SU-DHL-6 (cell line): ENCODE results near the gene KIFC3.

Experiments used
- H2AFZ ChIP-seq: fragments of 200-600 bp; sonication (generic); 2 replicates; pipeline ENCODE4 v1.6.1; 2014; ENCODE audit warnings: low read depth, mild to moderate bottlenecking, moderate library complexity, mixed read lengths, antibody characterized with exemption, low read length; ENCODE audit not compliant: severe bottlenecking
- H3F3A ChIP-seq: fragments of 200-600 bp; shearing (Covaris generic); 2 replicates; pipeline ENCODE4 v1.6.0; 2016; ENCODE audit warnings: antibody characterized with exemption, mild to moderate bottlenecking; ENCODE audit not compliant: insufficient read depth
- H3K27ac ChIP-seq: fragments of 200-600 bp; sonication (generic); 2 replicates; pipeline ENCODE4 v1.5.1; 2016; ENCODE audit warnings: low read depth, mild to moderate bottlenecking, low read length, moderate library complexity, mixed read lengths
- H3K27me3 ChIP-seq: fragments of 200-600 bp; sonication (generic), shearing (Covaris generic); 2 replicates; pipeline ENCODE4 v1.6.0; 2014; ENCODE audit warnings: mild to moderate bottlenecking, low read length
- H3K36me3 ChIP-seq: fragments of 200-600 bp; sonication (generic); 2 replicates; pipeline ENCODE4 v1.6.1; 2014; ENCODE audit warnings: mild to moderate bottlenecking, low read length, mixed read lengths
- H3K4me2 ChIP-seq: fragments of 300-600, 200-600 bp; shearing (Covaris generic), sonication (generic); 2 replicates; pipeline ENCODE4 v1.6.0; 2014; ENCODE audit warnings: low read length, low read depth, mild to moderate bottlenecking; ENCODE audit not compliant: poor library complexity, severe bottlenecking
- H3K4me3 ChIP-seq: fragments of 200-600 bp; sonication (generic); 2 replicates; pipeline ENCODE4 v1.5.1; 2014; ENCODE audit warnings: antibody characterized with exemption, low read length, mild to moderate bottlenecking, mixed read lengths; ENCODE audit not compliant: insufficient read depth, poor library complexity, severe bottlenecking
- H3K79me2 ChIP-seq: fragments of 200-600 bp; sonication (generic); 2 replicates; pipeline ENCODE4 v1.6.1; 2014; ENCODE audit warnings: mild to moderate bottlenecking, low read length, moderate library complexity; ENCODE audit not compliant: insufficient read depth
- H3K9ac ChIP-seq: fragments of 200-600 bp; sonication (generic); 2 replicates; pipeline ENCODE4 v1.7.0; 2014; ENCODE audit warnings: mild to moderate bottlenecking, low read length
- H3K9me2 ChIP-seq: fragments of 200-600 bp; sonication (generic); replicated peaks from 2 replicates; pipeline ENCODE4 v1.6.1; 2014; ENCODE audit warnings: low read length; ENCODE audit not compliant: insufficient read depth
- H3K9me3 ChIP-seq: fragments of 200-600 bp; sonication (generic); 2 replicates; pipeline ENCODE4 v1.6.1; 2014; ENCODE audit warnings: low read length, mixed read lengths; ENCODE audit not compliant: insufficient read depth
- H4K20me1 ChIP-seq: fragments of 200-600 bp; sonication (generic); 2 replicates; pipeline ENCODE4 v1.6.1; 2014; ENCODE audit warnings: low read depth, mild to moderate bottlenecking, antibody characterized with exemption, low read length, moderate library complexity, mixed read lengths
- EZH2phosphoT487 ChIP-seq: fragments of 200-600 bp; sonication (generic), shearing (Covaris generic); conservative IDR thresholded peaks from 2 replicates; pipeline ENCODE4 v1.6.1; 2018; ENCODE audit warnings: mild to moderate bottlenecking, antibody characterized with exemption, low read length, moderate library complexity, mixed read lengths
- TF ChIP-seq, protein P1 (sequence below): fragments of 200-600 bp; sonication (generic); IDR thresholded peaks from one replicate; pipeline ENCODE4 v1.5.1; 2017; ENCODE audit warnings: antibody characterized with exemption, mild to moderate bottlenecking, low read length, moderate library complexity; ENCODE audit not compliant: insufficient read depth, poor library complexity, severe bottlenecking

KIFC3 gene

GRCh38 chr16:57752203-57752580 is 50.1 kb downstream of the KIFC3 start:
- no peak overlapping the region for H3K27ac ChIP-seq
- no peaks in the 10 kb centered on the region for H4K20me1 ChIP-seq
- H3F3A ChIP-seq: no peaks in the 10 kb centered on the region
- no peak overlapping the region for H3K4me2 ChIP-seq
- H3K36me3 ChIP-seq: no peaks in the 10 kb centered on the region
- H3K9me3 ChIP-seq: no peaks in the 10 kb centered on the region
- no peaks in the 10 kb centered on the region for H3K27me3 ChIP-seq
- H3K9me2 ChIP-seq: no peaks in the 10 kb centered on the region
- H2AFZ ChIP-seq: no peak overlapping the region
- H3K4me3 ChIP-seq: no peak overlapping the region
- no peaks in the 10 kb centered on the region for H3K79me2 ChIP-seq
- TF ChIP-seq, protein P1, sequence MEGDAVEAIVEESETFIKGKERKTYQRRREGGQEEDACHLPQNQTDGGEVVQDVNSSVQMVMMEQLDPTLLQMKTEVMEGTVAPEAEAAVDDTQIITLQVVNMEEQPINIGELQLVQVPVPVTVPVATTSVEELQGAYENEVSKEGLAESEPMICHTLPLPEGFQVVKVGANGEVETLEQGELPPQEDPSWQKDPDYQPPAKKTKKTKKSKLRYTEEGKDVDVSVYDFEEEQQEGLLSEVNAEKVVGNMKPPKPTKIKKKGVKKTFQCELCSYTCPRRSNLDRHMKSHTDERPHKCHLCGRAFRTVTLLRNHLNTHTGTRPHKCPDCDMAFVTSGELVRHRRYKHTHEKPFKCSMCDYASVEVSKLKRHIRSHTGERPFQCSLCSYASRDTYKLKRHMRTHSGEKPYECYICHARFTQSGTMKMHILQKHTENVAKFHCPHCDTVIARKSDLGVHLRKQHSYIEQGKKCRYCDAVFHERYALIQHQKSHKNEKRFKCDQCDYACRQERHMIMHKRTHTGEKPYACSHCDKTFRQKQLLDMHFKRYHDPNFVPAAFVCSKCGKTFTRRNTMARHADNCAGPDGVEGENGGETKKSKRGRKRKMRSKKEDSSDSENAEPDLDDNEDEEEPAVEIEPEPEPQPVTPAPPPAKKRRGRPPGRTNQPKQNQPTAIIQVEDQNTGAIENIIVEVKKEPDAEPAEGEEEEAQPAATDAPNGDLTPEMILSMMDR: no peak
- TF ChIP-seq EZH2phosphoT487: no peak
- H3K9ac ChIP-seq: no peak overlapping the region

DNA sequence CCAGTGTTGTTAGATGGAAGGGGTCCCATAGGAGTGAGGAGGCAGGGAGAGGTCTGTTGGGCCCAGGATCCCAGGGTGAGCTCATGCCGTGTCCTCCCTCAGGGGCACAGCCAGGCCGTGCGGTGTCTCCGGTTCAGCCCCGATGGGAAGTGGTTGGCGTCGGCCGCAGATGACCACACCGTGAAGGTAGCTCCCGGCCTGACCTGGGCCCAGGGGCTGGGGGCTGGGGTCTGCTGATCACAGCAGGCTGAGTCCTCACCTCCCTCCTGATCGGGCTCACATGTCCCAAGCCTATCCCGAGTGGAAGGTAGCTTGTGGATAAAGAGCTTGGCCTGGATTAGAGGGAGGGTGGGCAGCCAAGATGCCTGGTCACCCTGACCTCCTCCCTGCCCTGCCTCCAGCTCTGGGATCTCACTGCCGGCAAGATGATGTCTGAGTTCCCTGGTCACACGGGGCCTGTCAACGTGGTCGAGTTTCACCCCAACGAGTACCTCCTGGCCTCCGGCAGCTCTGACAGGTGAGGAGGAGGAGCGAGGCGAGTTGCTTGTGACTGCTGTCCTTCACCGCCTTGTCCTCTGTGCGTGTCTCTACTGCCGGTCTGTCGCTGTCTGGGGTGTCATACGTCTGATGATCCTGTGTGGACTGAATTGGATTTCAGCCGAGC is 50.6 kb downstream of the KIFC3 start:
- no peaks in the 10 kb centered on the region for H3K9me2 ChIP-seq
- H3F3A ChIP-seq: no peaks in the 10 kb centered on the region
- H4K20me1 ChIP-seq: no peaks in the 10 kb centered on the region
- H3K9me3 ChIP-seq: no peaks in the 10 kb centered on the region
- H3K27ac ChIP-seq: no peak overlapping the region
- H3K36me3 ChIP-seq: no peaks in the 10 kb centered on the region
- no peak overlapping the region for H3K4me3 ChIP-seq
- TF ChIP-seq, protein P1: no peak
- no peak for TF ChIP-seq EZH2phosphoT487
- H3K4me2 ChIP-seq: no peak overlapping the region
- H3K9ac ChIP-seq: no peak overlapping the region
- H2AFZ ChIP-seq: no peak overlapping the region
- H3K27me3 ChIP-seq: no peaks in the 10 kb centered on the region
- no peaks in the 10 kb centered on the region for H3K79me2 ChIP-seq

DNA sequence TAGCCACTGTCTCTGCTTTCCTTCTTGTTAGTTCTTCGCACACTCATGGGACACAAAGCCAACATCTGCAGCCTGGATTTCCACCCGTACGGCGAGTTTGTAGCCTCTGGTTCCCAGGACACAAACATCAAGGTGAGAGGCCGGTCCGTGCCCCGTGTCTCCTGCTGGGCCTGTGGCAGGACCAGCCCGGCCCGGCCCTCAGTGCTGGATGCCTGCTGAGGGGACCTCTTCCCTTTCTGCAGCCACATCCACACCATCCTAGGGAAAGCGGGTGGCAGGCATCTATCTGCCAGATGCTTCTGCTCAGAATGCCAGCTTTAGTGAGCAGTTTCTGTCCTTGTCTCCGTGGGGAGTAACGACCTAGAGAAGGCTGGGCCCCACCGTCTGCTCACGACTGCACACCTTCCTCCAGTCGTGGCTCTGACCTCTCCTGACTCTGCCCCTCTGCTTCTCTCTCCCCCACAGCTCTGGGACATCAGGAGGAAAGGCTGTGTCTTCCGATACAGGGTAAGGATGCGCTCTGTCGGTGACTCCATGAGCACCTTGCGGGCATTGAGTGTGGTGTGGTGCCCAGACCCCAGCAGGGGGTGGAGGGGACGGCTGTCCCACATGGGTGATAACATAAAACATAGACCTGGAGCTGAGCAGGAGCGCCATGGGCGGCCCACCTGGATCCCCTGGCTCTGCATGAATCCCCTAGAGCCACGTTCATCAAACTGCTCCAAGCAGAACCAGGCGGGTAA is 51.3 kb downstream of the KIFC3 start:
- TF ChIP-seq, protein P1: no peak
- no peaks in the 10 kb centered on the region for H3K79me2 ChIP-seq
- no peaks in the 10 kb centered on the region for H3K27me3 ChIP-seq
- H3K9me3 ChIP-seq: no peaks in the 10 kb centered on the region
- no peak overlapping the region for H2AFZ ChIP-seq
- H3F3A ChIP-seq: no peaks in the 10 kb centered on the region
- H3K36me3 ChIP-seq: no peaks in the 10 kb centered on the region
- no peak overlapping the region for H3K4me2 ChIP-seq
- no peak overlapping the region for H3K27ac ChIP-seq
- H4K20me1 ChIP-seq: no peaks in the 10 kb centered on the region
- H3K4me3 ChIP-seq: no peak overlapping the region
- no peaks in the 10 kb centered on the region for H3K9me2 ChIP-seq
- H3K9ac ChIP-seq: no peak overlapping the region
